Ectodermal cell (in vitro differentiated cells): ENCODE results near the gene SLC17A8.

Experiments used
- H3K27ac ChIP-seq: 2 replicates; pipeline ENCODE4 v1.7.0; 2013; ENCODE audit warnings: mild to moderate bottlenecking, low read depth, low read length; ENCODE audit not compliant: insufficient read depth, poor library complexity, severe bottlenecking
- H3K27me3 ChIP-seq: 2 replicates; pipeline ENCODE4 v1.7.0; 2013; ENCODE audit warnings: mild to moderate bottlenecking, low read length; ENCODE audit not compliant: insufficient read depth, control insufficient read depth, poor library complexity, severe bottlenecking
- H3K36me3 ChIP-seq: one replicate; pipeline ENCODE4 v1.7.0; 2013; ENCODE audit warnings: low read length; ENCODE audit not compliant: control insufficient read depth, insufficient read depth
- H3K4me1 ChIP-seq: one replicate; pipeline ENCODE4 v1.7.0; 2013; ENCODE audit warnings: low read length; ENCODE audit not compliant: control insufficient read depth, insufficient read depth
- H3K4me3 ChIP-seq: 2 replicates; pipeline ENCODE4 v1.7.0; 2013; ENCODE audit warnings: low read depth, low read length, control low read depth; ENCODE audit not compliant: insufficient read depth
- H3K9me3 ChIP-seq: 2 replicates; pipeline ENCODE4 v1.7.0; 2013; ENCODE audit warnings: mild to moderate bottlenecking, low read length, moderate library complexity; ENCODE audit not compliant: control insufficient read depth
- WGBS, 2 experiments: methylation state at CpG; one replicate each; pipeline ENCODE4 v1.1.7; 2013; ENCODE audit warnings: missing lambda C conversion rate in 2 of 2; 5-methylcytosine and 5-hydroxymethylcytosine counted together

SLC17A8 gene

DNA sequence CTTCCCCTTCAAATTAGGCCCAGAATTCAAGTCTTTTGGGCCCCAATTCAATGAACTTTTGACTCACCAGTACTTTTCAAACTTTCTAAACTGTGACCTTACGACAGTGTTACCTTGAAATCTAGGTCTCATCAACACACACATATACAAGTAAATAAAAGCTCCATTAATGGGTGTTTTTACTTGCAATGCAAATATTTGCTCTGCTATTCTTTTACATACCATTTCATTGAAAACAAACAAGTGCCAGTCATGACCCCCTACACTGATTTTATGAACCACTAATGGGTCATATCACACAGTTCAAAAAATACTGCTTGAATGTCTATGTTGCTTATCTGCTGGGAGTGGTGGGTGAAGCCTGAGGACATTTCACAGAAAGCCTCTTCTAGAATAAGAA lies 107.7 kb downstream of the SLC17A8 start:
- no peaks in the 10 kb centered on the region for H3K27me3 ChIP-seq
- 91 to 100% methylated on average over 1 of the region's 1 CpG for WGBS, 2 experiments
- H3K9me3 ChIP-seq: no peaks in the 10 kb centered on the region
- H3K27ac ChIP-seq: no peak overlapping the region
- H3K36me3 ChIP-seq: no peaks in the 10 kb centered on the region
- no peak overlapping the region for H3K4me3 ChIP-seq
- peaks cover 7% of the 10 kb centered on the region for H3K4me1 ChIP-seq

DNA sequence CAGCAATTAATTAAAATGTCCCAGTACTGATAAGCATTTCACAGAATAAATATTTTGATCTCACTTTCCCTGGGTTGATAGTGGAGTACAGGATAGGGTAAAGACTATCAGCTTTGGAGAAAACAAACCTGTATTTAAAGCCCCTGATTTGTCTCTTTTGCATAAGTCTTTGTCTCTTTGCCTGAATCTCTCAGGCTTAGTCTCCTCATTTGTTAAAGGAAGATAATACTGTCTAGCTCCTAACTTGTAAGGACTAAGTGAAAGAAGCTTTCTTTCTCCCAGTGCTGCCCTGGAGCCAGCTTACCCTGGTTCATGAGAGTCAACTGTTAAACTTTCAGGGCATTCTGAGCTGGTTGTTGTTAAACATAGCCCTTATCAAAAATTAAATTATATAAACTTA lies 111.3 kb downstream of the SLC17A8 start:
- Histone ChIP-seq H3K27ac (no peak overlapping the region), H3K36me3 (no peaks in the 10 kb centered on the region), H3K9me3 (no peaks in the 10 kb centered on the region), H3K4me3 (no peak overlapping the region), H3K27me3 (no peaks in the 10 kb centered on the region), H3K4me1 (peaks cover 4% of the 10 kb centered on the region)
